Uterus (tissue), 4 donors: ENCODE measurements around the gene AVPR2. TPM values are rescaled to one million over a fixed set of nuclear protein-coding genes. Genes with fewer than 3 reads are reported as not detected.

Experiments used
- DNase-seq, 2 donors: peaks; one replicate each; pipeline ENCODE4 v3.0.0-alpha.2; 2019 to 2020
- H3K27ac ChIP-seq, 2 donors: fragments of 200-600 bp; sonication (generic); 1 replicate in 1 of 2; 2 replicates in 1 of 2; pipeline ENCODE4 v1.5.1; 2016 to 2018
- H3K27me3 ChIP-seq, 2 donors: fragments of 200-600 bp; sonication (generic); one replicate each; pipeline ENCODE4 v1.5.1; 2018 to 2019; ENCODE audit warnings: control low read depth in 1 of 2
- H3K36me3 ChIP-seq, 2 donors: fragments of 200-600 bp; sonication (generic); one replicate each; pipeline ENCODE4 v1.5.1; 2019; ENCODE audit warnings: control low read depth in 1 of 2
- H3K4me1 ChIP-seq, 2 donors: fragments of 200-600 bp; sonication (generic); one replicate each; pipeline ENCODE4 v1.5.1; 2018 to 2019; ENCODE audit warnings: control low read depth in 1 of 2
- H3K4me3 ChIP-seq, 2 donors: fragments of 200-600 bp; sonication (generic); 1 replicate in 1 of 2; 2 replicates in 1 of 2; pipeline ENCODE4 v1.5.1; 2018 to 2019; ENCODE audit warnings: mild to moderate bottlenecking in 1 of 2
- H3K9me3 ChIP-seq, 2 donors: fragments of 200-600 bp; sonication (generic); one replicate each; pipeline ENCODE4 v1.5.1; 2019; ENCODE audit warnings: control low read depth in 1 of 2
- CTCF ChIP-seq, 4 experiments: fragments of 200-600 bp in 2 of 4; fragments of 450-650 bp in 2 of 4; sonication (generic) in 2 of 4; IDR thresholded peaks; one replicate each; pipeline ENCODE4 v1.5.1; 2016 to 2019; ENCODE audit warnings: antibody characterized with exemption in 4 of 4, mild to moderate bottlenecking in 2 of 4, moderate library complexity in 1 of 4
- POLR2A ChIP-seq, 2 donors: fragments of 450-650 bp; IDR thresholded peaks; one replicate each; pipeline ENCODE4 v1.6.1; 2016; ENCODE audit warnings: antibody characterized with exemption in 2 of 2, mild to moderate bottlenecking in 1 of 2, moderate library complexity in 1 of 2
- intact Hi-C: fragments of 100-400 bp; cut with DNase I; formaldehyde crosslinking; loops from one replicate; pipeline ENCODE4 v1.15.1; 2023; ENCODE audit warnings: low total_unique reads
- total RNA-seq, 4 donors: library from RNA; depleted of rRNA in 3 of 4; stranded (reverse); fragments of >200 nt in 3 of 4; gene quantifications; one replicate each; pipeline versions ENCODE4 v1.1.0 to v1.2.4, GENCODE V29; 2014 to 2023
- donor health status: DM: yes; HTN: yes; CAD: no.

AVPR2 gene
- total RNA-seq, 4 donors from 2014 or later: 0.35 to 5.2 (median 4.4) TPM; not detected in 1

GRCh38 chrX:153921511-153922446, 17.3 kb downstream of the AVPR2 start:
- intact Hi-C loops: no loop called here

GRCh38 chrX:153922932-153923857, 18.7 kb downstream of the AVPR2 start:
- Histone ChIP-seq H3K4me3 (no peak overlapping the region), H3K36me3 (no peaks in the 10 kb centered on the region), H3K27ac (no peak overlapping the region), H3K27me3 (no peaks in the 10 kb centered on the region), H3K9me3 (no peaks in the 10 kb centered on the region), H3K4me1 (peaks cover 3 to 9% of the 10 kb centered on the region in 2 donors)
- peak; percentile 82 to 89 for DNase-seq
- peak; percentile 29 to 54 (median 34) for TF ChIP-seq CTCF (IDR thresholded peaks at IDR 0.05)
- TF ChIP-seq POLR2A (IDR thresholded peaks at IDR 0.05): no peak
- intact Hi-C loops: no loop called here

More at GRCh38 chrX:153921511-153922446, 17.3 kb downstream of the AVPR2 start:
- TF ChIP-seq CTCF (IDR thresholded peaks at IDR 0.05): no peak
- TF ChIP-seq POLR2A (IDR thresholded peaks at IDR 0.05): no peak
- Histone ChIP-seq H3K4me3 (peak overlapping the region in 1 of 2 donors; percentile 7), H3K27me3 (no peaks in the 10 kb centered on the region), H3K27ac (peak overlapping the region; percentile 33 to 70), H3K9me3 (no peaks in the 10 kb centered on the region), H3K4me1 (peaks cover under 1 to 4% of the 10 kb centered on the region in 2 donors), H3K36me3 (no peaks in the 10 kb centered on the region)
- DNase-seq: peak in 1 of 2 donors; percentile 48

GRCh38 chrX:153924149-153924861, 19.8 kb downstream of the AVPR2 start:
- Histone ChIP-seq H3K27ac (no peak overlapping the region), H3K36me3 (no peaks in the 10 kb centered on the region), H3K4me1 (peaks cover 3 to 9% of the 10 kb centered on the region in 2 donors), H3K9me3 (no peaks in the 10 kb centered on the region), H3K27me3 (no peaks in the 10 kb centered on the region), H3K4me3 (no peak overlapping the region)
- peak in 1 of 2 donors; percentile 55 for DNase-seq
- intact Hi-C loops: no loop called here
- TF ChIP-seq POLR2A (IDR thresholded peaks at IDR 0.05) (no peak), CTCF (IDR thresholded peaks at IDR 0.05) (peak in 1 of 4 experiments; percentile 16)

GRCh38 chrX:153925387-153925738, 20.9 kb downstream of the AVPR2 start:
- intact Hi-C loops: no loop called here
- no peak for DNase-seq
- Histone ChIP-seq H3K4me3 (no peak overlapping the region), H3K36me3 (no peaks in the 10 kb centered on the region), H3K4me1 (peaks cover 3 to 9% of the 10 kb centered on the region in 2 donors), H3K27ac (no peak overlapping the region), H3K27me3 (no peaks in the 10 kb centered on the region), H3K9me3 (no peaks in the 10 kb centered on the region)
- TF ChIP-seq CTCF (IDR thresholded peaks at IDR 0.05) (no peak), POLR2A (IDR thresholded peaks at IDR 0.05) (no peak)
